Naive thymus-derived CD4-positive, alpha-beta T cell (primary cell): Measurements from ENCODE around the gene ASCL5. TPM values are rescaled to one million over a fixed set of nuclear protein-coding genes. Genes with fewer than 3 reads are reported as not detected.
A peak's percentile ranks its signal among the peaks of the same experiment; 100 is the strongest.

Source experiments
- ATAC-seq: fragments of 150-1000 bp; cut with Tn5 transposase; 2 replicates; pipeline ENCODE4 v1.10.0; 2021; ENCODE audit warnings: mild to moderate bottlenecking, moderate library complexity
- CTCF ChIA-PET: fragments of 350-600 bp; sonication (Branson Sonifier 250); formaldehyde crosslinking; loops from one replicate; lab custom pipeline; 2021; ENCODE audit warnings: antibody characterized with exemption; lab: Charles Lee
- POLR2A ChIA-PET: fragments of 350-600 bp; sonication (Branson Sonifier 250); formaldehyde crosslinking; loops from one replicate; lab custom pipeline; 2021; ENCODE audit warnings: antibody characterized with exemption, inconsistent platforms; lab: Charles Lee
- DNase-seq, 9 donors: peaks; one replicate each; pipeline versions ENCODE4 v3.0.0 to v3.0.0-alpha.2; 2020 to 2022; ENCODE audit warnings: mixed read lengths in 1 of 9
- H3K27ac ChIP-seq: one replicate; pipeline ENCODE4 v1.7.0; 2013; ENCODE audit warnings: mild to moderate bottlenecking, low read depth, low read length, moderate library complexity
- H3K27me3 ChIP-seq, 2 donors: one replicate each; pipeline ENCODE4 v1.7.0; 2013; ENCODE audit warnings: low read length in 2 of 2, mild to moderate bottlenecking in 2 of 2, moderate library complexity in 2 of 2; ENCODE audit not compliant: control insufficient read depth in 2 of 2, insufficient read depth in 2 of 2
- H3K36me3 ChIP-seq, 3 experiments: 1 replicate in 2 of 3; 2 replicates in 1 of 3; pipeline ENCODE4 v1.7.0; 2013; ENCODE audit warnings: low read length in 3 of 3, mild to moderate bottlenecking in 3 of 3, moderate library complexity in 1 of 3; ENCODE audit not compliant: insufficient read depth in 3 of 3, control insufficient read depth in 2 of 3
- H3K4me1 ChIP-seq, 2 donors: one replicate each; pipeline ENCODE4 v1.7.0; 2013; ENCODE audit warnings: low read length in 2 of 2, mild to moderate bottlenecking in 2 of 2, moderate library complexity in 1 of 2; ENCODE audit not compliant: control insufficient read depth in 2 of 2, insufficient read depth in 2 of 2
- H3K4me3 ChIP-seq: 2 replicates; pipeline ENCODE4 v1.7.0; 2013; ENCODE audit warnings: mild to moderate bottlenecking, low read length
- H3K9me3 ChIP-seq, 3 experiments: 1 replicate in 2 of 3; 2 replicates in 1 of 3; pipeline ENCODE4 v1.7.0; 2013; ENCODE audit warnings: low read length in 3 of 3; ENCODE audit not compliant: control insufficient read depth in 2 of 3
- H3K27ac Mint-ChIP-seq, 9 donors: one replicate each; pipeline ENCODE4 v1.8.0; 2020 to 2022; ENCODE audit warnings: mixed read lengths in 9 of 9, mild to moderate bottlenecking in 8 of 9, moderate library complexity in 5 of 9, inconsistent platforms in 2 of 9
- H3K27me3 Mint-ChIP-seq, 5 donors: one replicate each; pipeline ENCODE4 v1.8.0; 2021 to 2022; ENCODE audit warnings: mixed read lengths in 5 of 5, mild to moderate bottlenecking in 1 of 5
- H3K36me3 Mint-ChIP-seq, 5 donors: one replicate each; pipeline ENCODE4 v1.8.0; 2020 to 2022; ENCODE audit warnings: mixed read lengths in 5 of 5, mild to moderate bottlenecking in 3 of 5, inconsistent platforms in 1 of 5
- H3K4me1 Mint-ChIP-seq, 7 donors: one replicate each; pipeline ENCODE4 v1.8.0; 2020 to 2022; ENCODE audit warnings: mixed read lengths in 7 of 7, mild to moderate bottlenecking in 3 of 7, inconsistent platforms in 1 of 7
- H3K4me3 Mint-ChIP-seq, 10 donors: one replicate each; pipeline ENCODE4 v1.8.0; 2020 to 2022; ENCODE audit warnings: mild to moderate bottlenecking in 10 of 10, mixed read lengths in 10 of 10, moderate library complexity in 6 of 10, inconsistent platforms in 2 of 10
- H3K9me3 Mint-ChIP-seq, 11 donors: one replicate each; pipeline ENCODE4 v1.8.0; 2020 to 2022; ENCODE audit warnings: mixed read lengths in 11 of 11, mild to moderate bottlenecking in 4 of 11, inconsistent platforms in 1 of 11, moderate library complexity in 1 of 11
- intact Hi-C, 2 donors: fragments of 100-400 bp; cut with micrococcal nuclease; formaldehyde crosslinking; loops; one replicate each; pipeline ENCODE4 v1.15.1; 2023
- polyA plus RNA-seq, 2 donors: library from polyadenylated mRNA; unstranded; fragments of 300-500 nt; fragmentation: Illumina TruSeq; gene quantifications; one replicate each; pipeline ENCODE4 v1.2.3, GENCODE V29; 2021
- total RNA-seq, 6 experiments: library from RNA in 5 of 6; stranded (reverse) in 5 of 6; gene quantifications; 1 replicate in 5 of 6; 2 replicates in 1 of 6; pipeline ENCODE4 v1.2.3 and lab custom pipeline; 2021 to 2026

Gene ASCL5
- total and polyA plus RNA-seq, 7 experiments from 2014 or later, result 0.08 to 0.56 (median 0.21) TPM; not detected in 3

DNA sequence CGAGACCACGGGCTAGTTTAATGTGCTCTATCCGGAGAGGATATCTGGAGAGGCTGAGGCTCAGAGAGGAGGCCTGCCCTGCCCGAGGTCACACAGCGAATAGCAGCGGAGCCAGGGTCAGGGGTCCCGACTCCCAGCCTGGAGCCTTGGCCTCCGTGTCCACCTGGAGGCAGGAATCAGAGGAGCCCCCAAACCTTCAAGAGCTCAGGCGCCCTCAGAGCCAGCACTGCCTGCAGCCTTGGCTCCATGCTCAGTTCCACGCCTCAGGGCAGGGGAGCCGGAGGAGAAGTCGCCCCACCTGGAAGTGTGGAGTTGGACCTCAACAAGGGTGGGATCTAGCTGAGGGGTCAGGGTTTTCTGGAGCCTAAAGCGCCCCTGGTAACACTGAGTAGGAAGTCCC, 2.0 kb upstream of the ASCL5 start:
- peaks cover 0 to 17% (median 10%) of the 10 kb centered on the region in 5 donors for H3K36me3 Mint-ChIP-seq
- no peak overlapping the region for H3K27ac Mint-ChIP-seq
- DNase-seq (no peak), ATAC-seq (no peak)
- no peaks in the 10 kb centered on the region for H3K4me1 Mint-ChIP-seq
- ChIA-PET CTCF (interaction anchor here (1.0 kb wide), 1 partner anchor 45 kb away, joined by 3 read pairs; no protein-coding TSS in a partner anchor), POLR2A (no interaction called here)
- Histone ChIP-seq H3K9me3 (no peaks in the 10 kb centered on the region), H3K27me3 (peaks cover 0 to 5% of the 10 kb centered on the region in 2 donors), H3K4me1 (no peaks in the 10 kb centered on the region), H3K4me3 (no peak overlapping the region), H3K27ac (no peak overlapping the region), H3K36me3 (no peaks in the 10 kb centered on the region)
- H3K27me3 Mint-ChIP-seq, result peaks cover 8 to 12% (median 9%) of the 10 kb centered on the region in 5 donors
- peaks cover 0 to 2% (median 0%) of the 10 kb centered on the region in 11 donors for H3K9me3 Mint-ChIP-seq
- no peak overlapping the region for H3K4me3 Mint-ChIP-seq
- intact Hi-C loops, result no loop called here

DNA sequence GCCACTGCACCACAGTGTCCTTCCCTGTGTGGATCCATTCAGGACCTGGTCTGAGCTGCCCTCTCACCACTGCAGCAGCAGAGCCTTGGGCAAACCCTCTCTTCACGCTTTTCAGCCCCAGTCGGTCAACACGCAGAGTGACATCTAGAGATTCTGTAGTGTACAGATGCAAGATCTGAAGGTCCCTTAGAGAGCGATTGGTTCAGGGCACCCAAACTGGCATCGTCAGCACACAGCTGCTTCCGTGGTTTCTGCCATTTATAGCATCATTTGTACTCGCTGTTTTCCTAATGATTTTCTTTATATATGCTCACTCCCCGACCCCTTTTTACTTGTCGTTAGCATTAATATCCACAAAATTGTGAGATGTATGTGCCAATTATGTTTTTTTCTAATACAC, 1.5 kb upstream of the ASCL5 start:
- Histone ChIP-seq H3K4me1 (no peaks in the 10 kb centered on the region), H3K36me3 (no peaks in the 10 kb centered on the region), H3K27me3 (peaks cover 0 to 5% of the 10 kb centered on the region in 2 donors), H3K27ac (no peak overlapping the region), H3K9me3 (no peaks in the 10 kb centered on the region), H3K4me3 (no peak overlapping the region)
- no peak for ATAC-seq
- H3K4me3 Mint-ChIP-seq, result no peak overlapping the region
- DNase-seq, result no peak
- intact Hi-C loops, result no loop called here
- no peaks in the 10 kb centered on the region for H3K4me1 Mint-ChIP-seq
- CTCF ChIA-PET, result interaction anchor here (1.0 kb wide), 1 partner anchor 44 kb away, joined by 3 read pairs; no protein-coding TSS in a partner anchor
- H3K9me3 Mint-ChIP-seq, result peaks cover 0 to 2% (median 0%) of the 10 kb centered on the region in 11 donors
- POLR2A ChIA-PET, result no interaction called here
- peaks cover 8 to 13% (median 11%) of the 10 kb centered on the region in 5 donors for H3K27me3 Mint-ChIP-seq
- H3K36me3 Mint-ChIP-seq, result peaks cover 0 to 16% (median 9%) of the 10 kb centered on the region in 5 donors
- H3K27ac Mint-ChIP-seq, result no peak overlapping the region

DNA sequence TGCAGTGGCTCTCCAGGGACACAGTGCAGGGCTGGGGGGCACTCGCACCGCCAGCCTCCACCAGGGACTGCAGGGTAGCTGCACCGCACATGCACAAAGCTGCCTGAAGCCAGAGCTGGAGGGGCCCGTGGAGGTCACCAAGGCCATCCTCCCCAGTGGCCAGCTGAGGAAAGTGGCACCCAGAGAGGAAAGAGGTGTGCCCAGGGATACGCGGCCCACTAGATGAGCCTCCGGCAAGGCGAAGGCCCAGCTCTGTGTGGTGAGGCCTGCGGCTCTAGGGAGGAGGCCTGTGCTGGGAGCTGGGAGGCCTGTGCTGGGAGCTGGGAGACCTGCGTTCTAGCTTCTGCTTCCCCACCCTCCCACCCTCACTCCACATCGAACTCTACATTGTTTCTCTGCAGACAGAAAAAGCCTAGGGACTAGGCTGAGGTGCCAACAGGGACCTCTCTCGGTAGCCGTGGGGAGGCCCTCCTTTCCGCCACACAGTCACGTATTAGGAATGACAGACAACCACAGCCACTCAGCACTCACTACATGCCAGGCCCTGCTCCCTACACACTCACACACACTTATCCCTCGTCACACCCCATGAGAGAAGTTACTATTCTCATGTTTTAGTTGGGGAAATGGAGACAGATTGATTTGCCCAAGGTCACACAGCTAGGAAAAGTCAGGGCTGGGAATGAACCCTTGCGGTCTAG, 921 bp upstream of the ASCL5 start:
- H3K27me3 ChIP-seq, result peaks cover 0 to 5% of the 10 kb centered on the region in 2 donors
- Mint-ChIP-seq H3K36me3 (peaks cover 0 to 10% (median 7%) of the 10 kb centered on the region in 5 donors), H3K27me3 (peaks cover 8 to 17% (median 11%) of the 10 kb centered on the region in 5 donors), H3K4me3 (no peak overlapping the region), H3K4me1 (no peaks in the 10 kb centered on the region), H3K9me3 (peaks cover 0 to 2% (median 0%) of the 10 kb centered on the region in 11 donors), H3K27ac (no peak overlapping the region)
- CTCF ChIA-PET, result no interaction called here
- H3K4me1 ChIP-seq, result no peaks in the 10 kb centered on the region
- intact Hi-C loops, result no loop called here
- POLR2A ChIA-PET, result no interaction called here
- DNase-seq (no peak), ATAC-seq (peak; percentile 26)
- no peaks in the 10 kb centered on the region for H3K9me3 ChIP-seq
- H3K4me3 ChIP-seq, result no peak overlapping the region
- no peaks in the 10 kb centered on the region for H3K36me3 ChIP-seq
- no peak overlapping the region for H3K27ac ChIP-seq

DNA sequence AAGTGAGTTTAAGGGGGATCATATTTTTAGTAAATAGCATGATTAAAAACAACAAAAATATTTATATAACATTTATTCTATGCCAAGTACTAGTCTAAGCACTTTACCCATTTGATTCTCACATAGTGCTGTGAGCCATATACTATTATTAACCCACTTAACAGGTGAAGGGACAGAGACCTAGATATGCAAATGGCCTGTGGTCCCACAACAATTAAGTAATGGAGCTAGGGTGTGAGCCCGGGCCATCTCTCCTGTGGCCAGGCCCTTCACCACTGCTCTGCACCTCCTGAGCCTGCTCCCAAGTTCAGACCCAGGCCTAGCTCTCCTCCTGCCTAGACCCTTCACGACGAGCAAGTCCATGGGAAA, 537 bp downstream of the ASCL5 start:
- ChIA-PET CTCF (no interaction called here), POLR2A (no interaction called here)
- intact Hi-C loops, result no loop called here
- Mint-ChIP-seq H3K9me3 (peaks cover 0 to 1% (median 0%) of the 10 kb centered on the region in 11 donors), H3K4me1 (no peaks in the 10 kb centered on the region), H3K36me3 (peaks cover 0 to 3% (median 0%) of the 10 kb centered on the region in 5 donors), H3K27ac (no peak overlapping the region), H3K27me3 (peaks cover 8 to 17% (median 11%) of the 10 kb centered on the region in 5 donors), H3K4me3 (no peak overlapping the region)
- no peak for DNase-seq
- no peaks in the 10 kb centered on the region for H3K4me1 ChIP-seq
- no peaks in the 10 kb centered on the region for H3K36me3 ChIP-seq
- no peak overlapping the region for H3K4me3 ChIP-seq
- H3K9me3 ChIP-seq, result no peaks in the 10 kb centered on the region
- H3K27ac ChIP-seq, result no peak overlapping the region
- peaks cover 0 to 5% of the 10 kb centered on the region in 2 donors for H3K27me3 ChIP-seq
- no peak for ATAC-seq

DNA sequence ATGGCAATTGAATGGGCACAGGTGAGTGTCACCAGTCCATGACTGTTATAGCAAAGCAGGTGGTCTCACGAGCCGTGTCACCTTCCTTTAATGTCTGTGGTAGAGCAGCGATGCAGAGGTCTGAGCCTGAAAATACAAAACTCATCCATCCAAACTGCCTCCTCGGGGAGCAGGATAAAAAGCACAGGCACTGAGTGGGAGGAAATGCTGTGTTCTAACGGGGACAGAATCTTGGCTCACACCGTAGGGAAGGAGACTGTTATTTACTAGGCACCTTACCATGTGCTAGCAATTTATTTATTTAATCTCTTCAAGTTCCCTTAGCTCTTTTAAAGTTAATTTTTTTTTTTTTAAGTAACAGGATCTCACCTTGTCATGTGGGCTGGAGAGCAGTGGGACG, 1.2 kb downstream of the ASCL5 start:
- DNase-seq, result no peak
- intact Hi-C loops, result no loop called here
- H3K27me3 Mint-ChIP-seq, result peaks cover 8 to 19% (median 11%) of the 10 kb centered on the region in 5 donors

DNA sequence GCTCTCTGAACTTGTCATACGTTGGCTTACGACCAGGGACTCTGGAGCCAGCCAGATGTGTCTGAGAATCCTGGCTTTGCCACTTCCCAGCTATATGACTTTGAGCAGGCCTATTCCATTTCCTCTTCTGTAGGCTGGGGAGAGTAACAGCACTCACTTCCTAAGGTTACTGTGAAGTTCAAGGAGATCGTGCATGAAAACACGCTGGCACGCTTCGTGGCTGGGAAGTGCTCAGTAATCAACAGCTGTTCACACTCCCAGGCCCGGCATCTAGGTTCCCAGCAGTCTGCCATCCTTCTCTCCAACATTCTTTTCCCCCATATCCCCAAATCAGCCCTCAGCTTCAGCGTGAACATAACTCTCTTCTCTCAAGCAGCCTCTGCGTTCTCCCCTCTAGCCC, 2.0 kb downstream of the ASCL5 start:
- Mint-ChIP-seq H3K36me3 (peaks cover 0 to 3% (median 0%) of the 10 kb centered on the region in 5 donors), H3K27me3 (peaks cover 8 to 24% (median 11%) of the 10 kb centered on the region in 5 donors), H3K4me1 (peaks cover 0 to 4% (median 3%) of the 10 kb centered on the region in 7 donors), H3K9me3 (peaks cover 0 to 1% (median 0%) of the 10 kb centered on the region in 11 donors), H3K4me3 (no peak overlapping the region), H3K27ac (peak overlapping the region in 1 of 9 donors; percentile 30)
- ChIA-PET CTCF (no interaction called here), POLR2A (no interaction called here)
- ATAC-seq, result no peak
- Histone ChIP-seq H3K4me1 (peaks cover 0 to 2% of the 10 kb centered on the region in 2 donors), H3K36me3 (no peaks in the 10 kb centered on the region), H3K27me3 (peaks cover 0 to 5% of the 10 kb centered on the region in 2 donors), H3K27ac (no peak overlapping the region), H3K4me3 (no peak overlapping the region), H3K9me3 (no peaks in the 10 kb centered on the region)
- no peak for DNase-seq
- intact Hi-C loops, result no loop called here

More for the DNA sequence above, 1.2 kb downstream of the ASCL5 start:
- CTCF ChIA-PET, result no interaction called here
- Mint-ChIP-seq H3K4me3 (no peak overlapping the region), H3K9me3 (peaks cover 0 to 1% (median 0%) of the 10 kb centered on the region in 11 donors), H3K36me3 (peaks cover 0 to 3% (median 0%) of the 10 kb centered on the region in 5 donors), H3K4me1 (no peaks in the 10 kb centered on the region), H3K27ac (peak overlapping the region in 1 of 9 donors; percentile 20)
- peaks cover 0 to 5% of the 10 kb centered on the region in 2 donors for H3K27me3 ChIP-seq
- no peak overlapping the region for H3K4me3 ChIP-seq
- H3K4me1 ChIP-seq, result no peaks in the 10 kb centered on the region
- H3K36me3 ChIP-seq, result no peaks in the 10 kb centered on the region
- ATAC-seq, result no peak
- no peak overlapping the region for H3K27ac ChIP-seq
- no peaks in the 10 kb centered on the region for H3K9me3 ChIP-seq
- POLR2A ChIA-PET, result no interaction called here
